DND-41 (cell line): ENCODE data around the gene CDH23.

Experiments used
- ATAC-seq: fragments of 200-7000 bp; cut with Tn5 transposase; 3 replicates; pipeline ENCODE4 v1.9.1; 2021; ENCODE audit warnings: low read depth; ENCODE audit not compliant: insufficient read depth
- DNase-seq: peaks from one replicate; pipeline ENCODE4 v3.0.0-alpha.2; 2020
- H2AFZ ChIP-seq: 2 replicates; pipeline ENCODE4 v1.6.0; 2012; ENCODE audit warnings: low read depth, low read length
- H3K27ac ChIP-seq: 2 replicates; pipeline ENCODE4 v1.5.1; 2012; ENCODE audit warnings: low read length, inconsistent platforms
- H3K27me3 ChIP-seq: fragments of 200-600 bp; sonication (generic); 2 replicates; pipeline ENCODE4 v1.6.0; 2012; ENCODE audit warnings: low read length, mild to moderate bottlenecking, inconsistent platforms; ENCODE audit not compliant: insufficient read depth, poor library complexity
- H3K36me3 ChIP-seq: 2 replicates; pipeline ENCODE4 v1.5.1; 2012; ENCODE audit warnings: low read length, inconsistent platforms; ENCODE audit not compliant: insufficient read depth
- H3K4me1 ChIP-seq: 2 replicates; pipeline ENCODE4 v1.5.1; 2012; ENCODE audit warnings: mild to moderate bottlenecking, low read length; ENCODE audit not compliant: insufficient read depth
- H3K4me2 ChIP-seq: 2 replicates; pipeline ENCODE4 v1.6.0; 2012; ENCODE audit warnings: mild to moderate bottlenecking, moderate library complexity, low read length, inconsistent platforms; ENCODE audit not compliant: insufficient read depth
- H3K4me3 ChIP-seq, 2 experiments: fragments of 200-600 bp in 1 of 2; shearing (Covaris generic) in 1 of 2; 2 replicates each; pipeline ENCODE4 v1.5.1; 2012 to 2016; ENCODE audit warnings: inconsistent platforms in 2 of 2, low read length in 2 of 2, mild to moderate bottlenecking in 2 of 2, low read depth in 1 of 2, moderate library complexity in 1 of 2
- H3K79me2 ChIP-seq: 2 replicates; pipeline ENCODE4 v1.6.0; 2012; ENCODE audit warnings: low read length, inconsistent platforms; ENCODE audit not compliant: insufficient read depth
- H3K9ac ChIP-seq: 2 replicates; pipeline ENCODE4 v1.6.0; 2012; ENCODE audit warnings: low read depth, mild to moderate bottlenecking, inconsistent platforms, low read length, moderate library complexity
- H3K9me3 ChIP-seq: 2 replicates; pipeline ENCODE4 v1.5.1; 2012; ENCODE audit warnings: low read length, moderate library complexity, mild to moderate bottlenecking, inconsistent platforms; ENCODE audit not compliant: insufficient read depth, severe bottlenecking
- H4K20me1 ChIP-seq: 2 replicates; pipeline ENCODE4 v1.6.0; 2012; ENCODE audit warnings: low read length; ENCODE audit not compliant: insufficient read depth
- EZH2 ChIP-seq: IDR thresholded peaks from 3 replicates; pipeline ENCODE4 v1.6.1; 2012; ENCODE audit warnings: borderline replicate concordance, low read depth, mild to moderate bottlenecking, moderate library complexity, low read length, inconsistent platforms; ENCODE audit not compliant: severe bottlenecking
- TF ChIP-seq, protein P1 (sequence below): IDR thresholded peaks from 2 replicates; pipeline ENCODE4 v1.5.1; 2012; ENCODE audit warnings: borderline replicate concordance, low read length, moderate library complexity, mild to moderate bottlenecking; ENCODE audit not compliant: poor library complexity, severe bottlenecking; ENCODE audit errors: extremely low read depth

CDH23 gene

GRCh38 chr10:71567006-71567405, 170.3 kb downstream of the CDH23 start:
- Histone ChIP-seq H3K9ac (no peak overlapping the region), H3K4me2 (no peak overlapping the region), H3K36me3 (no peaks in the 10 kb centered on the region), H2AFZ (no peak overlapping the region), H3K79me2 (no peaks in the 10 kb centered on the region), H3K4me3 (no peak overlapping the region), H4K20me1 (no peaks in the 10 kb centered on the region), H3K27me3 (no peaks in the 10 kb centered on the region), H3K9me3 (no peaks in the 10 kb centered on the region), H3K4me1 (no peaks in the 10 kb centered on the region), H3K27ac (no peak overlapping the region)
- DNase-seq, result no peak
- TF ChIP-seq EZH2, result no peak
- TF ChIP-seq, protein P1, sequence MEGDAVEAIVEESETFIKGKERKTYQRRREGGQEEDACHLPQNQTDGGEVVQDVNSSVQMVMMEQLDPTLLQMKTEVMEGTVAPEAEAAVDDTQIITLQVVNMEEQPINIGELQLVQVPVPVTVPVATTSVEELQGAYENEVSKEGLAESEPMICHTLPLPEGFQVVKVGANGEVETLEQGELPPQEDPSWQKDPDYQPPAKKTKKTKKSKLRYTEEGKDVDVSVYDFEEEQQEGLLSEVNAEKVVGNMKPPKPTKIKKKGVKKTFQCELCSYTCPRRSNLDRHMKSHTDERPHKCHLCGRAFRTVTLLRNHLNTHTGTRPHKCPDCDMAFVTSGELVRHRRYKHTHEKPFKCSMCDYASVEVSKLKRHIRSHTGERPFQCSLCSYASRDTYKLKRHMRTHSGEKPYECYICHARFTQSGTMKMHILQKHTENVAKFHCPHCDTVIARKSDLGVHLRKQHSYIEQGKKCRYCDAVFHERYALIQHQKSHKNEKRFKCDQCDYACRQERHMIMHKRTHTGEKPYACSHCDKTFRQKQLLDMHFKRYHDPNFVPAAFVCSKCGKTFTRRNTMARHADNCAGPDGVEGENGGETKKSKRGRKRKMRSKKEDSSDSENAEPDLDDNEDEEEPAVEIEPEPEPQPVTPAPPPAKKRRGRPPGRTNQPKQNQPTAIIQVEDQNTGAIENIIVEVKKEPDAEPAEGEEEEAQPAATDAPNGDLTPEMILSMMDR, result no peak
- ATAC-seq, result no peak

- no peaks in the 10 kb centered on the region for H3K27me3 ChIP-seq
- TF ChIP-seq EZH2, result no peak
- TF ChIP-seq, protein P1, result no peak
- no peak for ATAC-seq
- no peak for DNase-seq
- H3K4me2 ChIP-seq, result no peak overlapping the region
- no peaks in the 10 kb centered on the region for H3K4me1 ChIP-seq
- H3K36me3 ChIP-seq, result no peaks in the 10 kb centered on the region
- no peak overlapping the region for H2AFZ ChIP-seq
- no peaks in the 10 kb centered on the region for H3K79me2 ChIP-seq
- no peaks in the 10 kb centered on the region for H3K9me3 ChIP-seq
- H3K9ac ChIP-seq, result no peak overlapping the region
- no peaks in the 10 kb centered on the region for H4K20me1 ChIP-seq
- no peak overlapping the region for H3K27ac ChIP-seq
- H3K4me3 ChIP-seq, result no peak overlapping the region
These were observed 172.3 kb downstream of the CDH23 start for GRCh38 chr10:71568896-71569492.

GRCh38 chr10:71569775-71570588, 173.3 kb downstream of the CDH23 start:
- no peak overlapping the region for H3K9ac ChIP-seq
- no peak for TF ChIP-seq EZH2
- TF ChIP-seq, protein P1, result peak; percentile 89
- no peaks in the 10 kb centered on the region for H3K4me1 ChIP-seq
- H3K4me3 ChIP-seq, result no peak overlapping the region
- DNase-seq (peak; percentile 77), ATAC-seq (peak; percentile 82)
- H3K36me3 ChIP-seq, result no peaks in the 10 kb centered on the region
- no peaks in the 10 kb centered on the region for H3K9me3 ChIP-seq
- H3K79me2 ChIP-seq, result no peaks in the 10 kb centered on the region
- H3K27ac ChIP-seq, result no peak overlapping the region
- H2AFZ ChIP-seq, result no peak overlapping the region
- H4K20me1 ChIP-seq, result no peaks in the 10 kb centered on the region
- H3K4me2 ChIP-seq, result no peak overlapping the region
- H3K27me3 ChIP-seq, result peaks cover 3% of the 10 kb centered on the region
